HepG2 (cell line): ENCODE measurements around the gene MAP3K1. TPM values are rescaled to one million over a fixed set of nuclear protein-coding genes. Genes with fewer than 3 reads are reported as not detected.

ENCODE experiments used
- AHDC1 ChIP-seq: sonication (generic); formaldehyde crosslinking; IDR thresholded peaks from 2 replicates; pipeline ENCODE4 v1.5.1; 2020; ENCODE audit warnings: mild to moderate bottlenecking, missing genetic modification reagents, borderline replicate concordance
- BCL6 ChIP-seq: IDR thresholded peaks from 2 replicates; pipeline ENCODE4 v1.6.1; 2016; ENCODE audit warnings: missing genetic modification reagents, missing compliant biosample characterization
- CHD4 ChIP-seq: fragments of 200-600 bp; sonication (generic); IDR thresholded peaks from 2 replicates; pipeline ENCODE4 v1.7.0; 2017; ENCODE audit warnings: mild to moderate bottlenecking, low read length, borderline replicate concordance
- GABPA ChIP-seq, 2 experiments: IDR thresholded peaks; 2 replicates each; pipeline ENCODE4 v1.6.1; 2011 to 2016; ENCODE audit warnings: low read depth in 2 of 2, low read length in 1 of 2, missing biosample characterization in 1 of 2, missing genetic modification characterization in 1 of 2
- HDAC2 ChIP-seq: sonication (generic); formaldehyde crosslinking; IDR thresholded peaks from 2 replicates; pipeline ENCODE4 v1.4.0; 2020; ENCODE audit warnings: missing genetic modification reagents
- MED8 ChIP-seq: sonication (generic); formaldehyde crosslinking; IDR thresholded peaks from 2 replicates; pipeline ENCODE4 v1.8.1; 2023; ENCODE audit warnings: mild to moderate bottlenecking, missing genetic modification reagents; ENCODE audit not compliant: insufficient replicate concordance
- MEF2D ChIP-seq: sonication (generic); formaldehyde crosslinking; IDR thresholded peaks from 2 replicates; pipeline ENCODE4 v1.5.1; 2020; ENCODE audit warnings: mild to moderate bottlenecking, missing genetic modification reagents
- SETDB1 ChIP-seq: sonication (generic); formaldehyde crosslinking; IDR thresholded peaks from 2 replicates; pipeline ENCODE4 v1.5.1; 2020; ENCODE audit warnings: missing genetic modification reagents, mild to moderate bottlenecking, borderline replicate concordance
- SKIL ChIP-seq: sonication (generic); formaldehyde crosslinking; IDR thresholded peaks from 2 replicates; pipeline ENCODE4 v1.8.0; 2022; ENCODE audit warnings: missing genetic modification reagents, mild to moderate bottlenecking, moderate library complexity, borderline replicate concordance
- SRSF1 ChIP-seq: fragments of 200-400 bp; formaldehyde crosslinking; optimal IDR thresholded peaks from 2 replicates; pipeline ENCODE3; 2017; ENCODE audit warnings: mild to moderate bottlenecking, low read depth, low read length, moderate library complexity
- THRA ChIP-seq: sonication (generic); formaldehyde crosslinking; IDR thresholded peaks from 2 replicates; pipeline ENCODE4 v1.4.0; 2020; ENCODE audit warnings: missing genetic modification reagents, borderline replicate concordance
- ZBTB46 ChIP-seq: sonication (generic); formaldehyde crosslinking; IDR thresholded peaks from 2 replicates; pipeline ENCODE4 v1.4.0; 2020; ENCODE audit warnings: mild to moderate bottlenecking, missing genetic modification reagents, borderline replicate concordance
- ZBTB7B ChIP-seq: sonication (generic); formaldehyde crosslinking; IDR thresholded peaks from 2 replicates; pipeline ENCODE4 v1.4.0; 2020; ENCODE audit warnings: missing genetic modification reagents
- ZFY ChIP-seq: sonication (generic); formaldehyde crosslinking; IDR thresholded peaks from 2 replicates; pipeline ENCODE4 v1.4.0; 2020; ENCODE audit warnings: missing genetic modification reagents
- ZNF710 ChIP-seq: sonication (generic); formaldehyde crosslinking; IDR thresholded peaks from 2 replicates; pipeline ENCODE4 v1.5.0; 2020; ENCODE audit warnings: mild to moderate bottlenecking, missing genetic modification reagents, borderline replicate concordance
- polyA plus RNA-seq, 8 experiments: library from polyadenylated mRNA; depleted of rRNA in 3 of 8; stranded (reverse) in 7 of 8; unstranded in 1 of 8; fragments of >200 nt; fragmentation: Illumina TruSeq in 4 of 8; extraction: Trizol in 4 of 8; gene quantifications; 2 replicates each; pipeline versions ENCODE4 v1.2.1 to v1.2.3, GENCODE V29; 2011 to 2016; ENCODE audit warnings: low read depth in 4 of 8, missing spikeins in 1 of 8, mixed read lengths in 1 of 8; ENCODE audit not compliant: insufficient read depth in 1 of 8
- total RNA-seq, 5 experiments: library from RNA; depleted of rRNA; stranded (reverse); fragments of >200 nt; fragmentation: Illumina TruSeq; extraction: Trizol; gene quantifications; 2 replicates each; pipeline ENCODE4 v1.2.3, GENCODE V29; 2016; ENCODE audit warnings: low read depth in 1 of 5

MAP3K1 gene
- total and polyA plus RNA-seq, 2 of the 13 experiments (the other 11 are each of a cell fraction or from before 2014, with no cell fraction given): 16.4 to 30.3 TPM

GRCh38 chr5:56816546-56817081 lies 1.3 kb downstream of the MAP3K1 start (continued):
- TF ChIP-seq SRSF1: no peak
- no peak; the same call in 1 of the 2 replicates for TF ChIP-seq GABPA (IDR thresholded peaks at IDR 0.05; ENCODE audit: low read depth, low read length)
- TF ChIP-seq GABPA (CRISPR knock-in tag; IDR thresholded peaks at IDR 0.05; ENCODE audit: low read depth): peak; percentile 60
- TF ChIP-seq SKIL (CRISPR knock-in tag): no peak
- peak; percentile 61 for TF ChIP-seq ZFY (CRISPR knock-in tag)
- TF ChIP-seq SETDB1 (CRISPR knock-in tag): no peak
- TF ChIP-seq ZBTB46 (CRISPR knock-in tag): no peak
- TF ChIP-seq ZNF710 (CRISPR knock-in tag): no peak
- TF ChIP-seq MED8: no peak
- TF ChIP-seq AHDC1: peak; percentile 57; the same call in 1 of the 2 replicates
- TF ChIP-seq THRA (CRISPR knock-in tag): 0 out of 2 replicates have a peak, but pooled peaks have one; percentile 25
- peak; percentile 70 for TF ChIP-seq ZBTB7B (CRISPR knock-in tag)
- no peak for TF ChIP-seq MEF2D (CRISPR knock-in tag)
- peak; percentile 82 for TF ChIP-seq HDAC2
- TF ChIP-seq CHD4: no peak
- peak; percentile 61 for TF ChIP-seq BCL6 (CRISPR knock-in tag)
